ENCODE results near the gene ATN1.

Gene ATN1

GRCh38 chr12:6928703-6929407 lies 1.1 kb downstream of the ATN1 start:
- Histone ChIP-seq H3K27ac (peak overlapping the region; percentile 63; the same call in 1 of the 2 replicates), H3K4me3 (peak overlapping the region; percentile 94), H3K9me3 (ENCODE audit: low read depth, low read length) (no peaks in the 10 kb centered on the region), H3K36me3 (ENCODE audit: insufficient read depth, low read length) (peaks cover 20% of the 10 kb centered on the region), H3K9ac (ENCODE audit: insufficient read length) (peak overlapping the region; percentile 93)
- no peak for DNase-seq (ENCODE audit: low read depth, low spot score)
- TF ChIP-seq POLR2AphosphoS5 (IDR thresholded peaks at IDR 0.05; ENCODE audit: borderline replicate concordance, low read depth, low read length): no peak
- TF ChIP-seq EZH2 (IDR thresholded peaks at IDR 0.05): no peak
- no peak for TF ChIP-seq FOXP2 (optimal IDR thresholded peaks at IDR 0.05; ENCODE audit: control extremely low read depth, extremely low read length, insufficient read depth)

GRCh38 chr12:6929466-6930452 lies 2.0 kb downstream of the ATN1 start:
- Histone ChIP-seq H3K9ac (ENCODE audit: insufficient read length) (peak overlapping the region; percentile 93), H3K4me3 (peak overlapping the region; percentile 94), H3K9me3 (ENCODE audit: low read depth, low read length) (no peaks in the 10 kb centered on the region), H3K27ac (peak overlapping the region; percentile 27; the same call in 1 of the 2 replicates), H3K36me3 (ENCODE audit: insufficient read depth, low read length) (peaks cover 28% of the 10 kb centered on the region)
- no peak for DNase-seq (ENCODE audit: low read depth, low spot score)
- TF ChIP-seq POLR2AphosphoS5 (IDR thresholded peaks at IDR 0.05; ENCODE audit: borderline replicate concordance, low read depth, low read length) (peak; percentile 34; the same call in 1 of the 2 replicates), FOXP2 (optimal IDR thresholded peaks at IDR 0.05; ENCODE audit: control extremely low read depth, extremely low read length, insufficient read depth) (no peak), EZH2 (IDR thresholded peaks at IDR 0.05) (no peak)

DNA sequence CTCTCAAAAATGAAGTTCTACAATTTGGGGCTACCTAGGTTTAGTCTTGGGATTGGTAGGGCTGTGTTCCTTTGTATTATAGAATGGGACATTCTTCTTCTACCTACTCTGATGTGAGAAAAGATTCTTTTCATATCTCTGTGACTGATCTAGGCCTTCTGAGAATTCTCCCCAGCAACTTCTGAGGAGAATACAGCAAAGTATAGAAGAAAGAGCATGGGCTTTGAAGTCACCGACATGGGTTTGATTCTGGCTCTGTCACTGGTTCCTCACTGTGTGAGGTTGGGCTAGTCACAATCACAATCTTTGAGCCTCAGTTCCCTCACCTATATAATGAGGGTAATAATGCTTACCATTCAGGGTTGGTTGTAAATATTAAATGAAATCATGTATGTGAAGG lies 5.0 kb downstream of the ATN1 start:
- peak overlapping the region; percentile 17 for H3K9ac ChIP-seq (ENCODE audit: insufficient read length)
- no peaks in the 10 kb centered on the region for H3K9me3 ChIP-seq (ENCODE audit: low read depth, low read length)
- H3K27ac ChIP-seq: peak overlapping the region; percentile 4
- no peak for DNase-seq (ENCODE audit: low read depth, low spot score)
- no peak overlapping the region for H3K4me3 ChIP-seq
- peaks cover 46% of the 10 kb centered on the region for H3K36me3 ChIP-seq (ENCODE audit: insufficient read depth, low read length)
- TF ChIP-seq EZH2 (IDR thresholded peaks at IDR 0.05): no peak
- TF ChIP-seq POLR2AphosphoS5 (IDR thresholded peaks at IDR 0.05; ENCODE audit: borderline replicate concordance, low read depth, low read length): no peak
- no peak for TF ChIP-seq FOXP2 (optimal IDR thresholded peaks at IDR 0.05; ENCODE audit: control extremely low read depth, extremely low read length, insufficient read depth)

- no peak for TF ChIP-seq FOXP2 (optimal IDR thresholded peaks at IDR 0.05; ENCODE audit: control extremely low read depth, extremely low read length, insufficient read depth)
- TF ChIP-seq EZH2 (IDR thresholded peaks at IDR 0.05): no peak
- TF ChIP-seq POLR2AphosphoS5 (IDR thresholded peaks at IDR 0.05; ENCODE audit: borderline replicate concordance, low read depth, low read length): no peak
- Histone ChIP-seq H3K9ac (ENCODE audit: insufficient read length) (no peak overlapping the region), H3K36me3 (ENCODE audit: insufficient read depth, low read length) (peaks cover 50% of the 10 kb centered on the region), H3K27ac (peak overlapping the region; percentile 69), H3K4me3 (no peak overlapping the region), H3K9me3 (ENCODE audit: low read depth, low read length) (no peaks in the 10 kb centered on the region)
- DNase-seq (ENCODE audit: low read depth, low spot score): no peak
These were observed 6.4 kb downstream of the ATN1 start for GRCh38 chr12:6934110-6934509.

DNA sequence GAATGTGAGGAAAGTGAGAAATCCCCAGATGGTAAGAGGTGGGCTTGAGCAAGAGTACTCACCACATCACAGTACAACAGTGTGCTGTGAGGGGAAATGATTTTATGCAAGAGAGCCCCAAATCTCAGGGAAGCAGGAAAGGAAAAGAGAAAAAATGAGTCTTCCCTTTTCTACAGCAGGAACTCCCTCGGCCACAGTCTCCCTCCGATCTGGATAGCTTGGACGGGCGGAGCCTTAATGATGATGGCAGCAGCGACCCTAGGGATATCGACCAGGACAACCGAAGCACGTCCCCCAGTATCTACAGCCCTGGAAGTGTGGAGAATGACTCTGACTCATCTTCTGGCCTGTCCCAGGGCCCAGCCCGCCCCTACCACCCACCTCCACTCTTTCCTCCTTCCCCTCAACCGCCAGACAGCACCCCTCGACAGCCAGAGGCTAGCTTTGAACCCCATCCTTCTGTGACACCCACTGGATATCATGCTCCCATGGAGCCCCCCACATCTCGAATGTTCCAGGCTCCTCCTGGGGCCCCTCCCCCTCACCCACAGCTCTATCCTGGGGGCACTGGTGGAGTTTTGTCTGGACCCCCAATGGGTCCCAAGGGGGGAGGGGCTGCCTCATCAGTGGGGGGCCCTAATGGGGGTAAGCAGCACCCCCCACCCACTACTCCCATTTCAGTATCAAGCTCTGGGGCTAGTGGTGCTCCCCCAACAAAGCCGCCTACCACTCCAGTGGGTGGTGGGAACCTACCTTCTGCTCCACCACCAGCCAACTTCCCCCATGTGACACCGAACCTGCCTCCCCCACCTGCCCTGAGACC lies 7.8 kb downstream of the ATN1 start:
- TF ChIP-seq POLR2AphosphoS5 (IDR thresholded peaks at IDR 0.05; ENCODE audit: borderline replicate concordance, low read depth, low read length) (no peak), EZH2 (IDR thresholded peaks at IDR 0.05) (no peak), FOXP2 (optimal IDR thresholded peaks at IDR 0.05; ENCODE audit: control extremely low read depth, extremely low read length, insufficient read depth) (no peak)
- peak overlapping the region; percentile 57; the same call in 1 of the 2 replicates for H3K27ac ChIP-seq
- H3K9ac ChIP-seq (ENCODE audit: insufficient read length): no peak overlapping the region
- peaks cover 53% of the 10 kb centered on the region for H3K36me3 ChIP-seq (ENCODE audit: insufficient read depth, low read length)
- no peak overlapping the region for H3K4me3 ChIP-seq
- DNase-seq (ENCODE audit: low read depth, low spot score): no peak
- H3K9me3 ChIP-seq (ENCODE audit: low read depth, low read length): no peaks in the 10 kb centered on the region

GRCh38 chr12:6936194-6936635 lies 8.5 kb downstream of the ATN1 start:
- Histone ChIP-seq H3K27ac (0 out of 2 replicates have a peak overlapping the region, but pooled peaks have one; percentile 92), H3K36me3 (ENCODE audit: insufficient read depth, low read length) (peaks cover 56% of the 10 kb centered on the region), H3K9ac (ENCODE audit: insufficient read length) (no peak overlapping the region), H3K4me3 (no peak overlapping the region), H3K9me3 (ENCODE audit: low read depth, low read length) (no peaks in the 10 kb centered on the region)
- no peak for TF ChIP-seq EZH2 (IDR thresholded peaks at IDR 0.05)
- TF ChIP-seq FOXP2 (optimal IDR thresholded peaks at IDR 0.05; ENCODE audit: control extremely low read depth, extremely low read length, insufficient read depth): no peak
- no peak for DNase-seq (ENCODE audit: low read depth, low spot score)

GRCh38 chr12:6936636-6937480 lies 9.1 kb downstream of the ATN1 start:
- DNase-seq (ENCODE audit: low read depth, low spot score): no peak
- Histone ChIP-seq H3K9me3 (ENCODE audit: low read depth, low read length) (no peaks in the 10 kb centered on the region), H3K4me3 (peak overlapping the region; percentile 85), H3K36me3 (ENCODE audit: insufficient read depth, low read length) (peaks cover 60% of the 10 kb centered on the region), H3K9ac (ENCODE audit: insufficient read length) (peak overlapping the region; percentile 94), H3K27ac (peak overlapping the region; percentile 92)
- no peak for TF ChIP-seq FOXP2 (optimal IDR thresholded peaks at IDR 0.05; ENCODE audit: control extremely low read depth, extremely low read length, insufficient read depth)
- no peak; the same call in 1 of the 2 replicates for TF ChIP-seq POLR2AphosphoS5 (IDR thresholded peaks at IDR 0.05; ENCODE audit: borderline replicate concordance, low read depth, low read length)
- no peak for TF ChIP-seq EZH2 (IDR thresholded peaks at IDR 0.05)

Measured in SK-N-MC (cell line).